HUES64 (cell line): Measurements from ENCODE around the gene TMC6.

Experiments
- H3K27ac ChIP-seq: 2 replicates; pipeline ENCODE4 v1.7.0; 2013; ENCODE audit warnings: low read depth, low read length, inconsistent platforms
- H3K27me3 ChIP-seq: 2 replicates; pipeline ENCODE4 v1.6.1; 2013; ENCODE audit warnings: mild to moderate bottlenecking, low read length; ENCODE audit not compliant: insufficient read depth
- H3K36me3 ChIP-seq: 2 replicates; pipeline ENCODE4 v1.6.1; 2013; ENCODE audit warnings: mild to moderate bottlenecking, low read length; ENCODE audit not compliant: insufficient read depth
- H3K4me1 ChIP-seq: 2 replicates; pipeline ENCODE4 v1.6.1; 2013; ENCODE audit warnings: mild to moderate bottlenecking, low read length, moderate library complexity; ENCODE audit not compliant: insufficient read depth
- H3K4me3 ChIP-seq: 2 replicates; pipeline ENCODE4 v1.5.1; 2013; ENCODE audit warnings: mild to moderate bottlenecking, low read length, moderate library complexity
- H3K9ac ChIP-seq: 2 replicates; pipeline ENCODE4 v1.6.1; 2013; ENCODE audit warnings: mild to moderate bottlenecking, low read depth, low read length
- H3K9me3 ChIP-seq: 2 replicates; pipeline ENCODE4 v1.6.1; 2013; ENCODE audit warnings: low read depth, low read length; ENCODE audit not compliant: insufficient read depth
- WGBS: fragments of 150-250, 120-280 bp; methylation state at CpG from one replicate; pipeline ENCODE4 v1.1.7; 2013; ENCODE audit warnings: missing lambda C conversion rate; 5-methylcytosine and 5-hydroxymethylcytosine counted together

TMC6 gene

DNA sequence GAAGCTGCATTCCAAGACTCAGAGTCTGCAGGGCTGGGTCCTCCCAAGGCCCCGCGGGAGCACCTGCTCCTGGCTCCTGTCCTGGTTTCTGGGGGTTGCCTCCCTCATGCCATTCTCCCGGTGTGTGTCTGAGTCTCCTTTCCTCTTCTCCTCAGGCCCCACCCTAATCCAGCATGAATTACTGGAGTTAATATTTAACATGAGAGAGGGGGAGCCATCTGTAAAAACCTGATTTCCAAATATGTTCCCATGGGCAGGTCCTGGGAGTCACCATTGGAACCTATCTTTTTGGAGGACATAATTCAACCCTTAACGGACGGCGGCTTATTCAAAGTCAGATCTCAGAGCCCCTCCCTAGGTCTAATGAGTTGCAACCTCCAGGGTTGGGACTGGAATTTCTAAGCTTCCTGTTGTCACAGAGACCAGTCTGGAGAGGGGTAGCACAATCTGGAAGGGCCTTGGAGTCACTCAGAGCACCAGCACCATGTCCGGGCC, 23.0 kb upstream of the TMC6 start:
- H3K9ac ChIP-seq, result no peak overlapping the region
- no peaks in the 10 kb centered on the region for H3K36me3 ChIP-seq
- H3K27me3 ChIP-seq, result no peaks in the 10 kb centered on the region
- no peaks in the 10 kb centered on the region for H3K4me1 ChIP-seq
- WGBS, result 90% methylated on average over 7 of the region's 7 CpGs
- H3K9me3 ChIP-seq, result no peaks in the 10 kb centered on the region
- H3K4me3 ChIP-seq, result no peak overlapping the region
- no peak overlapping the region for H3K27ac ChIP-seq

DNA sequence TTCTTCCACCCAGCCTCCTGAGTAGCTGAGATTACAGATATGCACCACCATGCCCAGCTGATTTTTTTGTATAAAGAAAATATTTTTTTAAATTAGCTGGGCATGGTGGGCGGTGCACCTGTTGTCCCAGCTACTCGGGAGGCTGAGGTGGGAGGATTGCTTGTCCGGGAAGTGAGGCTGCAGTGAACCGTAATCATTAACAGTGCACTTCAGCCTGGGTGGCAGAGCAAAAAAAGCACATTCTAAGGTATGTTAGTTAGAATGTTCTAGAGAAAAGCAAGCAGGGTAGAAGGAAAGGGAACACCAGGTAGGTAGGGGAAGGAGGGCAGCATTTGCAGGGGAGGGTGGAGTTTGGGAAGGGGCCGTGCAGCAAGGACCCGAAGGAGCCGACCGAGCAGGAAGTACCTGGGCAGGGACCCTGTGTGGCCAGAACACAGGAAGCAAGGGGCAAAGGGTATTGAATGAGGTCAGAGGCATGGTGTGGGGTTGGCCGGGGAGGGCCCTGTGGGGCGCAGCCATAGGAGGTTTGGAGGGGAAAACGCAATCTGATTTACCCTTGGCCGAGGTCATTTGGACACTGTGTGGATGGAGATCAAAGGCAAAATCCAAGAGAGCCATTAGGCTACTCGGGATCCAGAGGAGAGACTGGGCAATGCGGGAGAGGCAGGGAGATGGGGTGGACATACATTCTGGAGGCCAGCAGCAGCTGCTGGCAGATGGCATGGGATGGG, 19.9 kb upstream of the TMC6 start:
- Histone ChIP-seq H3K9me3 (no peaks in the 10 kb centered on the region), H3K9ac (no peak overlapping the region), H3K36me3 (no peaks in the 10 kb centered on the region), H3K27ac (no peak overlapping the region), H3K4me1 (no peaks in the 10 kb centered on the region), H3K27me3 (no peaks in the 10 kb centered on the region), H3K4me3 (no peak overlapping the region)
- 90% methylated on average over 14 of the region's 14 CpGs for WGBS

DNA sequence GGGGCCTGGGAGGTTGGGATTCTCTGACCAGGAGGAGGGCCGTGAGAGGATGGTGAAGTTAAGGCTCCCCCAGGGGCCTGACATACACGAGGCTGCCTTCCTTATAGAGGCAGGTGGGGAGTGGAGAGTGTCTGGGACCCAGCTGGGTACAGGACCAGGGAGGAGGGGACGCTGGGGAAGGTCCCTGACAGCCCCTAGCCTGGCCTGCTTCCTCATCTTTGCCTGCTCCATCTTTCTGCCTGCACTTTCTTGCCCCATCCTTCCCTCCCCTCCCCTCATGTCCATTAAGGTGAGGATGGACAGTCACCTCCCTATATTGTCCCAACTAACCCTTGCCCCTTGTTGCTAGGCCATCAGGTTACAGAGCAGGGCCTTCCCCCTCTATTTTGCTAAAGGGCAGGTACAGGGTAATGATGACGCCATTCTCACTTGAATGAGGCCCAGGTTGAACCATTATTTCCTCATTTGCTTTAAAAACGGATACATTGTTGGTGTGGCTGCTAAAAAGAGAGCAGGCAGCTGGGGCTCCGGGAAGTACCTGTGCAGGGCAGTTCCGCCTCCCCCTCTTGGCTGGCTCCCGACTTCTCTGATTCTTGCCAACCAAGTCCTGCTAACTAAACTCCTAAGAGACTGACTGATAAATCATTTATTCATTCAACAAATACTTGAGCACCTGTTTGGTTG, 18.9 kb upstream of the TMC6 start:
- 79% methylated on average over 8 of the region's 8 CpGs for WGBS
- no peaks in the 10 kb centered on the region for H3K36me3 ChIP-seq

DNA sequence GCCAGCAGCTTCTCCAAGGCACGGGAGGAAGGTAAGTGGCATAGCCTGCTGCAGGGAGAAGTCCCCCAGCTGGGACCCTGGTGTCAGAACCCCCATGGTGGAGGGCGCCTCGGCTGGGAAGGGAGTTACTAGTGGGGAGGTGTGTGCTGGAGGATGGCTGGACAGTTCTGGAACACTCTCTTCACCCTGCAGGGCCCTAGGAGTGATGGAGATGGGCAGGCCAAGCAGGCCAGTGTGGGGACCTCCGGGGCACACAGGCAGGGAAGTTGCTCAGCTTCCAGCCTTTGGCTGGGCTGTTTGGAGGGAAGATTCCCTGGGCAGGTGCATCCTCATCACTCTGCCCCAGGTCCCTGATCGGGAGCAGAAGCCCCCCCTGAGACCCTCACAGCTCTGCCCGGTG, 18.3 kb upstream of the TMC6 start:
- Histone ChIP-seq H3K27ac (no peak overlapping the region), H3K4me1 (no peaks in the 10 kb centered on the region), H3K4me3 (no peak overlapping the region), H3K27me3 (no peaks in the 10 kb centered on the region), H3K9ac (no peak overlapping the region), H3K36me3 (no peaks in the 10 kb centered on the region), H3K9me3 (no peaks in the 10 kb centered on the region)
- 88% methylated on average over 6 of the region's 6 CpGs for WGBS

More for the DNA sequence above, 18.9 kb upstream of the TMC6 start:
- Histone ChIP-seq H3K9me3 (no peaks in the 10 kb centered on the region), H3K4me1 (no peaks in the 10 kb centered on the region), H3K4me3 (no peak overlapping the region), H3K9ac (no peak overlapping the region), H3K27me3 (no peaks in the 10 kb centered on the region), H3K27ac (no peak overlapping the region)

DNA sequence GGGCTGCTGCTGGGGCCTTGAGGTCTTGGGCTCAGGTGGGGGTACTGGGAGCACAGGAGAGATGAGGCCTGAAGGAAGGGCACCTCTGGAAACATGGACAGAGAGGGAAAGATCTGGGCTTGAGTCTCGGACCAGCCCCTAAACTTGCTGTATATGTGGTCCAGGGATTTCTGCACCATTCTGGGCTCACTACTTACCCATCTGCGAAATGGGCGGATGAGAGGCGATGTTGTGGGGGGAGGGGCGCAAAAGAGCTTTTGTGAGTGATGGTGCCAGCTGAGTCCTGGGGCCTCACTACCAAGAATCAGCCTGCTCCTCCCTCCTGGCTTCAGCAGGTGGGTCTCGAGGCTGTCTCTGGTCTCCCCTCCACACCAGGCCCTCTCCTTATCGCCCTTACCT, 17.9 kb upstream of the TMC6 start:
- Histone ChIP-seq H3K4me3 (no peak overlapping the region), H3K9me3 (no peaks in the 10 kb centered on the region), H3K36me3 (no peaks in the 10 kb centered on the region), H3K27ac (no peak overlapping the region), H3K9ac (no peak overlapping the region), H3K4me1 (no peaks in the 10 kb centered on the region), H3K27me3 (no peaks in the 10 kb centered on the region)
- whole genome bisulfite sequencing, result 93% methylated on average over 5 of the region's 7 CpGs

GRCh38 chr17:78144736-78145641, 16.4 kb upstream of the TMC6 start:
- Histone ChIP-seq H3K4me3 (no peak overlapping the region), H3K27ac (no peak overlapping the region), H3K27me3 (no peaks in the 10 kb centered on the region), H3K9ac (no peak overlapping the region), H3K36me3 (no peaks in the 10 kb centered on the region), H3K9me3 (no peaks in the 10 kb centered on the region), H3K4me1 (no peaks in the 10 kb centered on the region)
- WGBS, result 92% methylated on average over 18 of the region's 18 CpGs

DNA sequence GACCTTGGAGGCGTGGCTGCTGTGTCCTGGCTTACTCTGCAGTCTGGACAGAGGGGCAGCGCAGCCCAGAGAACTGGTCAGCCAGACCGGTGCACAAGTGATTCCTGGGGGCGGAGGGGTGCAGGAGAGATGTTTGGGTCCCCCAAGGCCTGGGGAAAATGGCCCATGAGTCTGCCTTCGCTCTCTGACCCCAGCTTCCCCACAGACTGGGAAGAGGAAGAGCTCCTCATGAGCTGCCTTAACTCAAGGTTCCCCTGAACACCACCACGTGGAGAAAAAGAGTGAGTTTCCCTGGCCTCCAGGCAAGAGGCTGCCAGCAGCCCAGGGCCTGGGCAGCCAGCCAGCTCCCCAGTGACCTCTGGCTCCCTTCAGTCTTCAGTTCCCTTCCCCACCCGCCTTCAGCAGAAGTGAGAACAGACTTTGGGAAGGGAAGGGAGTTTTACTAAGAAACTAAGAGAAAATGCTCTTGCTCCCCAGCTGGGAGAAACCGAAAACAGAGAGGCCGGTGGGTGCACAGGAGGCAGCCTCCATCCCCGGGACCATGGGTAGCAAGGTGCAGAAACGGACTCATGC, 15.7 kb upstream of the TMC6 start:
- Histone ChIP-seq H3K4me1 (no peaks in the 10 kb centered on the region), H3K36me3 (no peaks in the 10 kb centered on the region), H3K9me3 (no peaks in the 10 kb centered on the region), H3K9ac (no peak overlapping the region), H3K27ac (no peak overlapping the region), H3K4me3 (no peak overlapping the region), H3K27me3 (no peaks in the 10 kb centered on the region)
- 91% methylated on average over 11 of the region's 11 CpGs for WGBS

- no peak overlapping the region for H3K9ac ChIP-seq
- H3K4me3 ChIP-seq, result no peak overlapping the region
- H3K4me1 ChIP-seq, result no peaks in the 10 kb centered on the region
- no peaks in the 10 kb centered on the region for H3K9me3 ChIP-seq
- WGBS, result 93% methylated on average over 21 of the region's 21 CpGs
- no peak overlapping the region for H3K27ac ChIP-seq
- no peaks in the 10 kb centered on the region for H3K27me3 ChIP-seq
- no peaks in the 10 kb centered on the region for H3K36me3 ChIP-seq
Observed at GRCh38 chr17:78143214-78144146, 14.9 kb upstream of the TMC6 start.

DNA sequence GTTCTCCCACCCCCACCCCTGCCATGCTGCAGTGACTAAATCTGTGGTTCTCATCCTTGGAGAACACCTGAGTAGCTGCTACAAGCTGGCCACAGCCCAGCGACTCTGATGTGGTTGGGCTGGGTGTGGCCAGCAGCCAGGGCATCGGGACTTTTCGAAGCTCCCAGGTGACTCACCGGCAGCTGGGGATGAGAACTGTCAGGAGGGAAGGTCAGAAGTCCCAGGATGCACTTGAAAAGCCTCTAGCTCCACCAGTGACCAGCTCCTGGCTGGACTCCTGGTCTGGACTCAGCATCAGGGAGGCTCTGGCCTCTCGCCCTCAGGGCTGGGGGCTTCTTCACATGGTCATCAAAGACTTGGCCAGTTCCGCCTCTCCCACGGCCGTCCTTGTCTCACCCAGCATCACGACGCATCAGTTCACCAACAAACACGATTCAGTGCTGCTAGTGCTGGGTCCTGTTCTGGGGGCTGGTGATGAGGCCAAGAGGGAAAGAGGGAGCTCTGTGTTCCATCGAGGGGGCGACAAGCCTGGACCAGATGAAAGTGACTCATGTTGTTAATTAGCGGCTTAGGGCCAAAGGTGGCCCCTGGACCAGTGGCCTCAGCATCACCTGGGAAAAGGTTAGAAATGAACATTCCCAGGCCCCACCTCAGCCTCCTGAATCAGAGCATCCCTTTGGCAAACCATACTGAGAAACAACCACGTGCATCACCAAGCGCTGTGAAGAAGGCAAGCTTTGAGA, 13.7 kb upstream of the TMC6 start:
- no peaks in the 10 kb centered on the region for H3K36me3 ChIP-seq
- H3K4me3 ChIP-seq, result no peak overlapping the region
- no peaks in the 10 kb centered on the region for H3K4me1 ChIP-seq
- no peak overlapping the region for H3K27ac ChIP-seq
- H3K9ac ChIP-seq, result no peak overlapping the region
- no peaks in the 10 kb centered on the region for H3K9me3 ChIP-seq
- H3K27me3 ChIP-seq, result no peaks in the 10 kb centered on the region
- 86% methylated on average over 16 of the region's 16 CpGs for WGBS
